CD4-positive, alpha-beta T cell treated with Interleukin-4 for 1 hour (primary cell): Measurements from ENCODE around the gene MTOR.
"Not testable (repeated sequence)": the region's sequence is repeated elsewhere in the genome, so short reads cannot be mapped to it uniquely, and the experiment has no call there.

ENCODE experiments used
- DNase-seq, 2 donors: peaks; one replicate each; pipeline ENCODE4 v3.0.0-alpha.2; 2020 to 2022

MTOR gene

GRCh38 chr1:11100149-11100493 lies 162.2 kb downstream of the MTOR start:
- DNase-seq: no peak

- DNase-seq: peak; percentile 93 to 95
Observed at GRCh38 chr1:11099310-11100148, 162.8 kb downstream of the MTOR start, which contains the start of gene EXOSC10. Gene EXOSC10 (minus strand): TSS chr1:11099869. CDS start chr1:11099831, 38 bp downstream.

DNA sequence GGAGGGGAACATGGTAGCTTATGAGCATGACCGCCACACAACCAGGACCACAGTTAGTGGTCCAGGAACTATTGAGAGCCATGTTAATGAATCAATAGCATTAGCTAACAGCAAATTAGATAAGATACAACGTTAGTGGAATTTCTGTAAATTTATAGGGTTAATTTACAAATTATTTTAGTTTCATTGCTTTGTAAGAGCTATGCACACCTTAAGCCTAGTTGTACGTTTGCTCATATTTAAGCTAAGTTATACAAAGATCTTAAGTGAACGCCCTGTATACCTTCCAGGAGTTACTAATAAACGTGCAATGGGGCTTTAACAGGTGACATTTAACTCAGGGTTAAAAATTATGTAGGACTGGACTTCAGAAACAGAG lies 163.4 kb downstream of the MTOR start:
- DNase-seq: no peak

DNA sequence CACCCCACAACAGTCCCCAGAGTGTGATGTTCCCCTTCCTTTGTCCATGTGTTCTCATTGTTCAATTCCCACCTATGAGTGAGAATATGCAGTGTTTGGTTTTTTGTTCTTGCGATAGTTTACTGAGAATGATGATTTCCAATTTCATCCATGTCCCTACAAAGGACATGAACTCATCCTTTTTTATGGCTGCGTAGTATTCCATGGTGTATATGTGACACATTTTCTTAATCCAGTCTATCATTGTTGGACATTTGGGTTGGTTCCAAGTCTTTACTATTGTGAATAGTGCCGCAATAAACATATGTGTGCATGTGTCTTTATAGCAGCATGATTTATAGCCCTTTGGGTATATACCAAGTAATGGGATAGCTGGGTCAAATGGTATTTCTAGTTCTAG lies 178.6 kb downstream of the MTOR start:
- not testable (repeated sequence) for DNase-seq

DNA sequence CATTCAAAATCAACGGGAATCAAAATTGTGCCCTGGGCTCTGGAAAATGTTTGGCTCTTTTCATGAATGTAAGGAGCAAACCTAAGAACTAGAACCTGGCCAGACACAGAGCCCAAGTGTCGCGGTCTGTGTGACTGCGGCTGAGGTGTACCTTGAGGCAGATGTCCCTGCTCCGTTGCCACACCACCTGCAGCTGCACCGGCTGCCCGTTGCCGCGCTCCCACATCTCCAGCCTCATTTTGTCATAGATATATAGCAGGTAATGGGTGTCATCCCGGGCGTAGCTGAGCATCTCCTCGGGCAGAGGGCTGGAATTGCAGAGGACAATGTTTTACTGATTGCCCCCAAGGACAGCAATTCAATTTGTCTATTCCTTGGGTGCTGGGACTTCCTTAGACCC lies 181.4 kb downstream of the MTOR start:
- no peak for DNase-seq

DNA sequence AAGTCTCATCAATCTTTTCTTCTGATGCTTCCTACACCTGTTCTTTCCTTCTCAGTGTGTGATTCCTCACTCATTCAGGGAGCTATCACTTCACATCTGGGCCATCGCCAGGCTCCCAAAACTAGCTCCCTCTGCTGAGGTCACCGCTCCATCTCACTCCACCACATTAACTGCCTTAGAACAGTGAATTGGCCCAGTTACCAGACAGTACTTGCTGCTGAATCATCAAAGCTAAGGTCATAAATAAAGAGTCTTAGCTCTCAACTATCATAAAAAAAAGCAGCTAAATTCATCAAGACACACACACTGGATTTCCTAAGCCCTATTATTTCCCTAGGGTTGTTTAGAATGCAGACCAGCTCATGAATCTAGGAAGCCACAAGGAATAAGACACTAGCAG lies 183.7 kb downstream of the MTOR start:
- DNase-seq: no peak

GRCh38 chr1:11073398-11073797 lies 189.0 kb downstream of the MTOR start:
- not testable (repeated sequence) for DNase-seq

DNA sequence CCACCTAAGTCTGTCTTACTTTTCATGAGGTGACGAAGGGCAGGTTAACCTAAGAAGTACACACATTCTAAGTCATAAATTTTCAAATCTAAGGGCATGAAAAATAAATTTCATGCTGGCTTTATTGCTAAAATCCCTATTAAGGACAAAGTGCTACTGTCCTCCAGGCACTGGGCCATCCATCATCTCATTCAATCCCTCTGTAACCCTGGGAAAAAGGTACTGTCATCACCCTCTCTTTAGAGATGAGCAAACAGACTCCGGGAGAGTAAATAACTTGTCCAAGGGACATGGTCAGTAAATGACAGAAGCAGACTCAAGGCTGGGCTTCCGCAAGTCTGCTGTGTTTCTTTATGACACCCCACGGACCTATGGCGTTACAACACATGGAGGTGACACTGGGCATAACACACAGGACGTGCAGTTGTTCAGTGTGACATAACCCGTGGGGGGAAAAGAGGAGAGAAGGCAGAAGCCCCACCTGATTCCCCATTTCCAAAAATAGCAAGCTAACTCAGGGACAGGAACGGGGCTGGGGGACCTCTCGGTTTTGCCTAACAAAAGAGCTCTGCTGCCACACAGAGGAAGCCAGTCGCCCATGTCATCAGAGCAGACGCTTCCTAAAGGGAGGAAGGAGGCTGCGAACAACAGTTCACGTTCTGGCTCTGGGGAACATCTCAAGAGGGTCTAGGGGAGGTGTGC lies 190.0 kb downstream of the MTOR start:
- DNase-seq: no peak

GRCh38 chr1:11071463-11072215 lies 190.7 kb downstream of the MTOR start:
- no peak for DNase-seq

- no peak for DNase-seq
Observed at GRCh38 chr1:11070876-11071275, 191.5 kb downstream of the MTOR start.

DNA sequence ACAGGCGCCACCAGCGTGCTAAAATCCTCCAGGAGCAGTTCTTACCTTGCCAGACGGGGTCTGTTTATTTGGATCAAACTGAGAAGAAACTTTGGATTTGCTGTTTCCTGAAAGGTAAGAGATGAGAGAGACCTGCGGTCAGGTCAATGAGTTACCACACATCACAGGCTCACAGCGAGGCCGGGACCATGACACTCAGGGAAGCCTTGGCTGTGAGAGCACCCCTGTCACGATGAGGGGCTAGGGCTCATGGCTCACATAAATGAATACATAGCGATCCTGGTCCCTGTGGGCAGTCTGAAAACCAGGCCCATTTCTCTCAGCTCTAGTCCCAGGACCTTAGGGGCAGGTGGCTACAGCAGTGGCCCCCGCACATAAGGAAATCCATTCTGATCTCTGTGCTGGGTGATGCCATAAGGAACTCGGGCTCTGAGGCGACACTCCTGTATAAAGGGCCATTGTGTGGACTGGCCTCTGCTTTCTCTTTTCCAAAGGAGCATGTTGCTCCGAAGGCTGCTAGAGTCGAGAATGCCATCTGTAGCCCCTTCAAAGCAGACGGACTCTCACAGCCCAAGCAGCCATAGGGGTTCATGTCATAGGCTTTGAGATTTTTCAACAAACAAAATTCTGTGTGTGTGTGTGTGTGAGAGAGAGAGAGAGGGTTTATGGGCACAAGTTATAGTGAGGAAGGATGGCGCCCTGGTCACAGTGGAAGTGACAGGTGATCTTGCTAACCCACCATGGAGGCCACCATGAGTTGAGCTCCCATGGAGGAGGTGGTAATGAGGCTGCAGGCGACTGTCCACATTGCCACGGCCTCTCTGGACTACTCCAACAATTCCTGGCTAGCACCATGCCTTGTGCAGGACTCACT lies 193.5 kb downstream of the MTOR start:
- DNase-seq: no peak

DNA sequence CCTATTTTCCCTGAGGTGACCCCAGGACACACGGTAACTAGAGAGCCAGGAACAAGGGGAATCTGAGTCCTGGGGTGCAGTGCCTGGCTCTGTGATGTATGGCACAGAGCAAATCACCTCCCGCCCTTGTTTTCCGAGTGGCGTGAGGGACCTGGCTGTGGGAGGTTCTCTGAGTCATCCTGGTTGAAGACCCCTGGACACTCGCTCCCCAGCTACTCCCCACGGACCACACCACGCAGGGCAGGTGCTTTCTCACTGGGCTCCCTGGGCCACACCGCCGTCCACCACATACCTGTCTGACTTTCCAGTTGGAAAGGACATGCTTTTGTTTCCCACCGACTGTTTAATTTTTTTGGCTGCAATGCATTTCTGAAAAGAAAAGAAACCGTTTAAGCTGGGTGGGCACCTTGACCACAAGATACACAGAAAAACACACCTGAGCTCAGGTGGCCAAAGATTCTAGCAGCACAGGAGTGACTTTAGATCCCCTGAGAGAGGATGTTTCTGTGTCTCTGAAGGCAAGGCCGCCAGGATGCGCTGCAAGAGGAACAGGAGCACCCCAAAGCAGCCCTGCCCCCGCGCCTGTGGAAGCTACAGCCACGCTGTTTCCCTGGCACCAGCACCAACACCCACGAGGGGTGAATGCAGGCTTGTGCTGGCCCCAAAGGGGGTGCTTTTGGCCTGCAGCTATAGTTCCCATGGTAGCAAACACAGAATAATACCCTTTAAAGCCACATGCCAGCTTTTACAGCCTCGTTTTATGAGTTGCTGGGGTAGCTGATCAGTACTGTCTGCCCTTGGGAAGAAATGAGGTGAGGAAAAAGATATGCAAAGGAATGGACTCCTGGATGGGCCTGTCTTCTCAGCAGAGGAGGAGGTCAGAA lies 194.4 kb downstream of the MTOR start:
- DNase-seq: no peak

DNA sequence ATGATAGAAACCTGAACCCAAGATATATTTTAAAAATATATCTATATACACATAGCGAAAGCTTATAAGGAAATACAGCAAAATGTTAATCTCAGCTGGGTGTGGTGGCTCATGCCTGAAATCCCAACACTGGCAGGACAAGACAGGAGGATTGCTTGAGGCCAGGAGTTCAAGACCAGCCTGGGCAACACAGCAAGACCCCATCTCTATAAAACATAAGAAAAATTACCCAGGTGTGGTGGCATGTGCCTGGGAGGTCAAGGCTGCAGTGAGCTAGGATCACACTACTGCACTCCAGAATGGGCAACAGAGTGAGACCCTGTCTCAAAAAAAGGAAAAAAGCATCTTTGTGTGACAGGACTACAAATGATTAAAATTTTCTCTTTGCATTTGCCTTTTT lies 196.6 kb downstream of the MTOR start:
- DNase-seq: no peak

- no peak for DNase-seq
Observed at GRCh38 chr1:11064942-11065341, 197.4 kb downstream of the MTOR start.

GRCh38 chr1:11063937-11064537 lies 198.3 kb downstream of the MTOR start:
- DNase-seq: not testable (repeated sequence)

DNA sequence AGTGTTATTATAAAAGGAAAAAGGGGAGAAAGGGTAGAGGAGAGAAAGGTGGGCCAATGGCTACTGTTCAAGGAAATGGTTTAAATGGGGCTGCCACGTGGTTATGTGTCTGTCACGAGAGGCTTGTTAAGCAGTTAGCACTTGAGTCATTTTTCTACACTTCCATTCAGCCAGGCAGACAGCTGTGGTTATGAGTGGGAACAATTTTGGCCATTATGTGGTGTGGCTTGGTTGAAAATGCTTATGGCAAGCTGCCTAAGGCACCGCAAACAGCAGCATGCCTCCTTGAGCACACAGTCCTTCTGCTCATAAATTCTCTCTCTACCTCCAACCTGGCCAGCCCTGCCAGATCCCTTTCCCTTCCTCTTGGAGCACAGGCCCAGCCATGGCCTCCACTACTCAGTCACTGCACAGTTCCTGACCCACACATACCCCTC lies 199.4 kb downstream of the MTOR start:
- DNase-seq: peak in 1 of 2 donors; percentile 20

DNA sequence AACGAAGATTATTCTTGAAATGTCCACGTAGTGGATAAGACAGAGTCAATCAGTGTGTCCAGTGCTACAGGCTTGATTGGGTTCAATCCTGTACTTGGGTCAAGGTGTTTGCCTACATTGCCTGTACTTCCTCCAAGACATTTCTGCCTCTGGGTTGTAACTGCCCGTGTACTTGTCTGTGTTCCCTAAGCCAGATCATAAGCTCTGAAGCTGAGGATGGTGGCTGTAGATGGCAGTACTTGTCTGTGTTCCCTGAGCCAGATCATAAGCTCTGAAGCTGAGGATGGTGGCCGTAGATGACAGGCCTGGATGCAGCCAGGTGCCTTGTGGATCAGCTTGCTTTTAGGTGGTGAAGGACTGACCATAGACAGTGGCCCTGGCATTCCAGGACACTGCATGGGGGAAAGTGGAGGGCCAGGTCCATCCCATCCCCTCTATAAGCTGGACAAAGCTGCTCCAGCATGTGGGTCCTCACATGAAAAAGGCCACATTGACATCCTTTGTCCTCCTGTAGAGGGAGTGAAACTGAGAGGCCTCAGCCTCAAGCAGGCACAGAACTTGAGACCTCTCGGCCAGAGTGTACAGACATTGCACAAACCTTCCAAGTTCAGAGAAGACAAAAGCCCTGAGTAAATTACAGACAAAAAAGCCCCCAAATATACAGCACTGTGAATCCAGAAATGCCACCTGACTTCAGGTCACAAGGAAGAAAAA lies 200.5 kb downstream of the MTOR start:
- DNase-seq: no peak

DNA sequence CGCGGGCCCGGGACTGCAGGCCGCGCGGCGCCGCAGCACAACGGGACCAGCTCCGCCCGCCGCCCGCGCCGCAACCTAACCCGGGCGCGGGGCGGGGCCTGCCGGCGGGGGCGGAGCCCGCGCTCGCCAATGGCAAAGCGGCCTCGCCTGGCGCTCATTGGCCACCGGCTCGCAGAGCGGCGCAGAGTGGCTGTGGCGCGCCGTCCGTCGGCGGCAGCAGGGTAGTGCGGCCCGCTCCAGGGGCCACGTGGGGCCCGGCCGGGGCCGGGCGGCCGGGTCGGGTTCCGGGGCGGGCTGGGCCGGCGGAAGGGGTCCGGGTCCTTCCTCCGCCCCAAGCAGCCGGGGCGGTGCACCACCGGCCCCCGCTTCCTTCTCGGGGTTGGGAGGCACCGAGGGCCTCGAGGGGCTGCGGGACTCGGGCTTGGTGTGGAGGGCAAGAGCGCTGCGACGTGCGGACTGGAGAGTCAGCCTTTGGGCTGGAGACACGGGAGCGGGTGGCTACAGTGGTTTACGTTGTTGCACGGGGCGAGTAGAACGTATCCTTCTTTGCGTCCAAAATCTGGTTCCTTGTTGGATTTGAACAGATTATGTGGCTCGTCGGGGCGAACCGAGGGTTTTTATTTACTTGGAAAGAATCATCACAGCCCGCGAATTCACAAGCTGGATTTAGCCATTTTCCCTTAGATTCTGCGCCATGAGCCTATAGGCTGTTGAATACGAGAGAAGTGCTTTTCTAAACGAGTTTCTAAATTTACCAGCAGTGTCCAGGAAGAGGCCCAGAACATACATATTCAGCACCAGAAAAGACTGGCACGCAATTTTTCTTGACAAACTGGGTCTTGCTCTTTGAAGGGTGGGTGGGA lies 202.2 kb downstream of the MTOR start, which contains the start of gene SRM:
TSS of gene SRM (minus strand) at position 51 of the 863 bp plus-strand sequence. CDS start 75 bp downstream, outside the sequence.
- peak; percentile 90 to 91 for DNase-seq
